Chondrocyte (in vitro differentiated cells): ENCODE data around the gene CHCHD4. TPM values are rescaled to one million over a fixed set of nuclear protein-coding genes. Genes with fewer than 3 reads are reported as not detected.

ENCODE experiments used
- DNase-seq: peaks from one replicate; pipeline ENCODE4 v3.0.0; 2021; ENCODE audit warnings: mixed read lengths, low spot score
- H3K27ac Mint-ChIP-seq: one replicate; pipeline ENCODE4 v1.8.0; 2021; ENCODE audit warnings: mild to moderate bottlenecking, moderate library complexity, mixed read lengths; ENCODE audit not compliant: unreplicated experiment
- H3K27me3 Mint-ChIP-seq: 2 replicates; pipeline ENCODE4 v1.8.0; 2021; ENCODE audit warnings: low read depth, mixed read lengths
- H3K36me3 Mint-ChIP-seq: 2 replicates; pipeline ENCODE4 v1.8.0; 2021; ENCODE audit warnings: low read depth, mixed read lengths
- H3K4me1 Mint-ChIP-seq: 2 replicates; pipeline ENCODE4 v1.8.0; 2021; ENCODE audit warnings: low read depth, mild to moderate bottlenecking, mixed read lengths
- H3K4me3 Mint-ChIP-seq: one replicate; pipeline ENCODE4 v1.8.0; 2021; ENCODE audit warnings: mild to moderate bottlenecking, moderate library complexity, mixed read lengths; ENCODE audit not compliant: unreplicated experiment
- H3K9me3 Mint-ChIP-seq: 2 replicates; pipeline ENCODE4 v1.8.0; 2021; ENCODE audit warnings: low read depth, mixed read lengths
- total RNA-seq: library from RNA; stranded (reverse); gene quantifications from 3 replicates; pipeline ENCODE4 v1.2.1, GENCODE V29; 2021
- TF ChIP-seq, protein P1 (sequence below): fragments of 200-600 bp; sonication (generic); IDR thresholded peaks from 2 replicates; pipeline ENCODE4 v1.5.0; 2021; ENCODE audit warnings: antibody characterized with exemption, mild to moderate bottlenecking, moderate library complexity

CHCHD4 gene
- total RNA-seq, 1 donor from 2014 or later, result 7.2 TPM

DNA sequence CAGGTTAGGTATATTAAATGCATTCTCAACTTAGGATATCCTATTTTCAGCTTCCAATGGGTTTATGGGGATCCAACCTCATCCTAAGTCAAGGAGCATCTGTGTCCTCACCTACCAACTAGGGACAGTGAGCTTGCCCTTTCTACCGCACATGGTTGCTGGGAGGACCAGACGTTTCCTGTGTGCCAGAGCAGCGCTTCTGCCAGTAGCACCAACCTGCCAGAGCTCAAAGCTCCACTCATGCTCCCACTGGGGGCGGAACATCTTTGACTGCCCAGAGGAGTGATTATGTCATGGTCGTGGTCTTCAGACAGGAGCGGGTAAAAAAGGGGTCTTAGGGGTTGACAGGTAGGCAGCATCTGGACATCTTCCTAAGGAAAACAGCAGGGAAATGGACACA lies 29.0 kb upstream of the CHCHD4 start:
- TF ChIP-seq, protein P1, sequence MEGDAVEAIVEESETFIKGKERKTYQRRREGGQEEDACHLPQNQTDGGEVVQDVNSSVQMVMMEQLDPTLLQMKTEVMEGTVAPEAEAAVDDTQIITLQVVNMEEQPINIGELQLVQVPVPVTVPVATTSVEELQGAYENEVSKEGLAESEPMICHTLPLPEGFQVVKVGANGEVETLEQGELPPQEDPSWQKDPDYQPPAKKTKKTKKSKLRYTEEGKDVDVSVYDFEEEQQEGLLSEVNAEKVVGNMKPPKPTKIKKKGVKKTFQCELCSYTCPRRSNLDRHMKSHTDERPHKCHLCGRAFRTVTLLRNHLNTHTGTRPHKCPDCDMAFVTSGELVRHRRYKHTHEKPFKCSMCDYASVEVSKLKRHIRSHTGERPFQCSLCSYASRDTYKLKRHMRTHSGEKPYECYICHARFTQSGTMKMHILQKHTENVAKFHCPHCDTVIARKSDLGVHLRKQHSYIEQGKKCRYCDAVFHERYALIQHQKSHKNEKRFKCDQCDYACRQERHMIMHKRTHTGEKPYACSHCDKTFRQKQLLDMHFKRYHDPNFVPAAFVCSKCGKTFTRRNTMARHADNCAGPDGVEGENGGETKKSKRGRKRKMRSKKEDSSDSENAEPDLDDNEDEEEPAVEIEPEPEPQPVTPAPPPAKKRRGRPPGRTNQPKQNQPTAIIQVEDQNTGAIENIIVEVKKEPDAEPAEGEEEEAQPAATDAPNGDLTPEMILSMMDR, result no peak
- no peaks in the 10 kb centered on the region for H3K4me1 Mint-ChIP-seq

DNA sequence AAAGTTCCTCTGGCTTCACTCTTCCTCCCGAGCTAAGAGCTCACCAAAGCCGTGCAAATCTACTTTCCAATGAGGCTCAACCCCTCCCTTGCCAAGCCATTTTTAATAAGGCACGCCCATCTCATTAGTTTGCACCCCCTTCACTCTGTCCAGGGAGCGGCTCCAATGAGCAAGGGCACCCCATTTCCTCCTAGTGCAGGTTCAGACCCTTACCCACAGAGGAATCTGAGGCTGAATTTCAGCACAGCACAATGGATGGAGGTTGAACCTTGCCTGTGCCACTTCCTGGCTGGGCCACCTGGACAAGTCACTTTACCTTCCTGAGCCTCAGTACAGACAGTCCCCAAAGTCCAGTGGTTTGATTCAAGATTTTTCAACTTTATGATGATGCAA lies 28.3 kb upstream of the CHCHD4 start:
- no peaks in the 10 kb centered on the region for H3K27me3 Mint-ChIP-seq
- H3K4me3 Mint-ChIP-seq, result no peak overlapping the region
- no peaks in the 10 kb centered on the region for H3K9me3 Mint-ChIP-seq
- H3K27ac Mint-ChIP-seq, result no peak overlapping the region
- peaks cover 28% of the 10 kb centered on the region for H3K36me3 Mint-ChIP-seq
- DNase-seq, result no peak
- peaks cover 2% of the 10 kb centered on the region for H3K4me1 Mint-ChIP-seq
- TF ChIP-seq, protein P1, result no peak

More for the DNA sequence above, 29.0 kb upstream of the CHCHD4 start:
- no peak overlapping the region for H3K4me3 Mint-ChIP-seq
- no peaks in the 10 kb centered on the region for H3K9me3 Mint-ChIP-seq
- H3K27me3 Mint-ChIP-seq, result no peaks in the 10 kb centered on the region
- H3K36me3 Mint-ChIP-seq, result peaks cover 34% of the 10 kb centered on the region
- DNase-seq, result no peak
- no peak overlapping the region for H3K27ac Mint-ChIP-seq

DNA sequence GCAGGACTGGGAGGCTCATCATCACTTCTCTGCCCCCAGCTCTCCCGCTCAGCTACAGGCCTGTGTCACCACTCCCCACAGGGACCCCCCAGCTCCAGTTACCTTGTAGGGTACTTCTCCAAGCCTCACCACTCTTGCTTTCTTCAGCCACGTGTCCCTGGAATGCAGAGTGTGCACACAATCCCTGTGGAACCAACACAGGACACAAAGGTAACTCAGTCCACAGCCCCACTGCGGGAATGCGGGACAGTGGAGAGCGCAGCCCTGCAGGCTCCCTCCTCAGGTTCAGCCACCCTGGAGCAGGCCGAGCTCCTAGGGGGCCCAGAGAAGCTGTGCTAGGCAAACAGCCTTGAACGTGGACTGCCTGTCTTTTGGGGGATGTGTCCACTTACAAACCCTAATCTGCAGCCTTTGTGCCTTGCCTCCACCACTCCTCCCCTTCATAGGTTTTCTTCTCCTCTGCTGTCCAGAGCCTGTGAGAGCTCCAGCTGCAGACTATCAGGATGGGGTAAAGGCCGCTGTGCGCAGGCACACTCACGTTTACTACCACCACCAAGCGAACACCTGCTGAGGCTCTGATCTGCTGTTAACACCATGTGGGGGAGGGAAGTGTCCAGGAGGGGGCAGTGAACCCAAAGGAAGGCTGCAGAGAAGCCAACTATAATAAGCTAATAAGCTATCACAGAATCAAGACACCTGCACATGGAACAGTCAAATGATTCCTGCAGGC lies 27.7 kb upstream of the CHCHD4 start:
- Mint-ChIP-seq H3K27me3 (no peaks in the 10 kb centered on the region), H3K27ac (no peak overlapping the region), H3K9me3 (no peaks in the 10 kb centered on the region), H3K4me3 (no peak overlapping the region), H3K4me1 (peaks cover 4% of the 10 kb centered on the region), H3K36me3 (peaks cover 30% of the 10 kb centered on the region)
- TF ChIP-seq, protein P1, result peak; percentile 39
- DNase-seq, result no peak

DNA sequence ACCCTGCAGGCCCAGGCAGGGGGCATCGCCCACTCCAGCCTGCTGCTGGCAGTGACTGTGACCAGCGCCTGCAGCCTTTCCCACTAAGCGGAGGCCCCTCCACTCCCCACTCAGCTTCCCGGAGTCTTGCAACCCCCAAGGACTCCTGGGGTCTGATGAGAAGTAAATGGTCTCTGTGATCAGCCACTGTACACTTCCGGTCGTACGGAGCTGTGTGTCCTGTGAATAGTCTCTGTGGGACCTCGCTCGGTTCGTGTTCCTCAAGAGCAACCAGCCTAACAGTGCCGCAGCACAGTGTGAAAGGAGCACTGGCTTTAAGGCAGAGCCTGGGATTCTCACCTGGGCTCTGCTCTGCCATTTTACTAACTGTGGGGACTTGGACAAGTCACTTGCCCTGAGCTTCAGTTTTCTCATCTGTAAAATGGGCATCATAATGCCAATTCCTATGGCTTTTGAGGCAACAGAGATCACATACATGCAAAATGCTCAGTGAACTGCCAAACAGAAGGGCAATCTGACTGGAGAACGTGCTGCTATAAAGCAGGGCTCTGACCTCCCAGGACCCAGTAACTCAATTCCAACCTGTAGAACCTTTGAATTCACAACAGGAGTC lies 26.9 kb upstream of the CHCHD4 start:
- Mint-ChIP-seq H3K9me3 (no peaks in the 10 kb centered on the region), H3K36me3 (peaks cover 33% of the 10 kb centered on the region), H3K4me1 (peaks cover 7% of the 10 kb centered on the region), H3K4me3 (no peak overlapping the region), H3K27me3 (no peaks in the 10 kb centered on the region), H3K27ac (no peak overlapping the region)
- TF ChIP-seq, protein P1, result no peak
- DNase-seq, result no peak

DNA sequence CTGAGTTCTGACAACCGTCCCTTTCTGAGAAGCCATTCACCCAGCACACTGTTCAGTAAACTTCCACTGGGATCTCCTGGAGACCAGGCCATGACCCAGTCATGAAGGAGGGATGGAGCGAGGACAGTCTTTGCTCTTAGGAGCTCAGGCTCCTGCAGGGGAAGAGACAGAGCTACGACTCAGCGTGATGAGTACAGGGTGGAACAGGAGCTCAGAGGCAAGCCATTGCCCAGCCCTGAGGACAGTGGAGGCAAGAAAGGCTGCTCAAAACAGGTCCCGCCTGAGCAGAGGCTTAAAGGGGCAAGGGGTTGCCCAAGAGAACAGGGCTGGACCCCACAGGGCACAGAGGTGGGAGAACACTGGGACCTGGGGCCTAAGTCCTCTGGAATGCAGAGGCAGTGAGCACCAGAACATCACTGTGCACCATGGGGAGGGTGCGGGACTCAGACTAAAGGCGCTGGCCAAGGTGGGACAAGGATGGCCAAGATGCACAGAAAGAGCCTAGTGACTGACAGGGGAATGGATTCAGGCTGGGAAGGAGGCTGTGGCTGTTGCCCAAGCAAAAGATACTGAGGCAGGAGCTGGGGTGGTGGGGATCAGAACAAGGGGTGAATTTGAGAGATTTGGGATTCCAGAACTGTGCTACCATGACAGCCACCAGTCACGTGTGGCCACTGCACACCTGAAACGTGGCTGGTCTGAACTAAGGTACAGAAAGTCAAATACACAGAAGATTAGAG lies 26.0 kb upstream of the CHCHD4 start:
- Mint-ChIP-seq H3K4me3 (no peak overlapping the region), H3K36me3 (peaks cover 28% of the 10 kb centered on the region), H3K27ac (no peak overlapping the region)

More for the DNA sequence above, 26.0 kb upstream of the CHCHD4 start:
- H3K9me3 Mint-ChIP-seq, result no peaks in the 10 kb centered on the region
- H3K27me3 Mint-ChIP-seq, result no peaks in the 10 kb centered on the region
- TF ChIP-seq, protein P1, result no peak
- peaks cover 16% of the 10 kb centered on the region for H3K4me1 Mint-ChIP-seq
- DNase-seq, result no peak
